HFF-Myc (cell line): Measurements from ENCODE around the gene PLVAP.

Source experiments
- DNase-seq: peaks from one replicate; pipeline ENCODE4 v3.0.0-alpha.2; 2011; ENCODE audit warnings: low read depth; ENCODE audit errors: extremely low read depth
- H3K4me3 ChIP-seq: replicated peaks from 2 replicates; pipeline ENCODE4 v1.5.1; 2011; ENCODE audit warnings: low read depth, mild to moderate bottlenecking, control low read depth, low read length
- CTCF ChIP-seq: IDR thresholded peaks from 2 replicates; pipeline ENCODE4 v1.5.1; 2012; ENCODE audit warnings: mild to moderate bottlenecking, low read depth, low read length, control low read depth; ENCODE audit errors: missing control alignments

PLVAP gene

GRCh38 chr19:17353386-17353785, 23.8 kb downstream of the PLVAP start:
- no peak for TF ChIP-seq CTCF
- DNase-seq = no peak
- no peak overlapping the region for H3K4me3 ChIP-seq

- TF ChIP-seq CTCF = no peak
- no peak overlapping the region for H3K4me3 ChIP-seq
Measured at GRCh38 chr19:17352608-17353280, 24.4 kb downstream of the PLVAP start.

GRCh38 chr19:17351815-17352435, 25.2 kb downstream of the PLVAP start:
- TF ChIP-seq CTCF = no peak

More at GRCh38 chr19:17352608-17353280, 24.4 kb downstream of the PLVAP start:
- DNase-seq = no peak

GRCh38 chr19:17348700-17349099, 28.4 kb downstream of the PLVAP start:
- TF ChIP-seq CTCF = no peak
- peak; percentile 46 for DNase-seq
- H3K4me3 ChIP-seq = no peak overlapping the region

More at GRCh38 chr19:17351815-17352435, 25.2 kb downstream of the PLVAP start:
- DNase-seq = no peak
- H3K4me3 ChIP-seq = no peak overlapping the region

- no peak overlapping the region for H3K4me3 ChIP-seq
- DNase-seq = no peak
- no peak for TF ChIP-seq CTCF
Measured at GRCh38 chr19:17347877-17348276, 29.3 kb downstream of the PLVAP start.

- H3K4me3 ChIP-seq = no peak overlapping the region
- no peak for DNase-seq
- no peak for TF ChIP-seq CTCF
Measured at GRCh38 chr19:17347361-17347760, 29.8 kb downstream of the PLVAP start.

GRCh38 chr19:17346109-17346671, 31.0 kb downstream of the PLVAP start:
- TF ChIP-seq CTCF = peak; percentile 94
- no peak overlapping the region for H3K4me3 ChIP-seq
- no peak for DNase-seq
